ENCODE results near the gene KPNA1. TPM values are rescaled to one million over a fixed set of nuclear protein-coding genes. Genes with fewer than 3 reads are reported as not detected.

Gene KPNA1
- total and polyA plus RNA-seq, 2 of the 13 experiments (the other 11 are each of a cell fraction or from before 2014, with no cell fraction given) = 15.4 to 30.0 TPM

DNA sequence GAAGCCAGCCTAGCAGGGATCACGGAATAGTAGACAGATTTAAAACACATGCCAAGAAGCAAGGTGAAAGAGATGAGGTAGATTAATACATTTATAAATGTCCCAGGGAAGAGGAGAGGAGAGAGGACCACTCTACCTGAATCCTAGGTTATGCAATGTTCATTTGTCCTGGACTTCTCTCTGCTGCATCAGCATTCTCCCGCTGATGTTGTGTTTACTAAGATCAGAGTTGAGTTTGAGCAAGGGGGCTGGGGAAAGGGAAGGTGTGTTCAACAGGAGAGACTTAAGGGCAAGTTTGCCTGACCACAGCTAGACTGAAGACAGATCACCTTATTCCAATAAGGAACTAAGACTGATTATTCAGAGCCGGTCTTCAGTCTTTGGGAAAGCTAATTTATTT is 1.1 kb upstream of the KPNA1 start (continued):
- TF ChIP-seq NFYB (CRISPR knock-in tag; IDR thresholded peaks at IDR 0.05) (no peak), FOXK1 (CRISPR knock-in tag; IDR thresholded peaks at IDR 0.05; ENCODE audit: borderline replicate concordance, low read depth) (peak; percentile 60; the same call in 1 of the 2 replicates), MIXL1 (CRISPR knock-in tag; IDR thresholded peaks at IDR 0.05) (0 out of 2 replicates have a peak, but pooled peaks have one; percentile 24), RXRA (CRISPR knock-in tag; IDR thresholded peaks at IDR 0.05) (no peak), SOX6 (IDR thresholded peaks at IDR 0.05) (no peak), SOX6 (CRISPR knock-in tag; IDR thresholded peaks at IDR 0.05) (peak; percentile 57), ZNF556 (CRISPR knock-in tag; IDR thresholded peaks at IDR 0.05; ENCODE audit: borderline replicate concordance) (no peak), ZNF75D (CRISPR knock-in tag; IDR thresholded peaks at IDR 0.05; ENCODE audit: borderline replicate concordance) (no peak), IRF2 (CRISPR knock-in tag; IDR thresholded peaks at IDR 0.05) (no peak), ZSCAN31 (CRISPR knock-in tag; IDR thresholded peaks at IDR 0.05; ENCODE audit: low read depth) (no peak), ONECUT2 (CRISPR knock-in tag; IDR thresholded peaks at IDR 0.05) (no peak), MAFK (conservative IDR thresholded peaks at IDR 0.05 in 1 of 2, IDR thresholded peaks at IDR 0.05 in 1 of 2; ENCODE audit: low read length in 2 of 2) (peak; percentile 90 to 94), TAF1 (CRISPR knock-in tag; IDR thresholded peaks at IDR 0.05) (no peak), MAFF (IDR thresholded peaks at IDR 0.05; ENCODE audit: low read depth, low read length) (peak; percentile 93), CENPX (CRISPR knock-in tag; IDR thresholded peaks at IDR 0.05) (no peak), CBFB (CRISPR knock-in tag; IDR thresholded peaks at IDR 0.05) (no peak)
- TF ChIP-seq, protein P1, sequence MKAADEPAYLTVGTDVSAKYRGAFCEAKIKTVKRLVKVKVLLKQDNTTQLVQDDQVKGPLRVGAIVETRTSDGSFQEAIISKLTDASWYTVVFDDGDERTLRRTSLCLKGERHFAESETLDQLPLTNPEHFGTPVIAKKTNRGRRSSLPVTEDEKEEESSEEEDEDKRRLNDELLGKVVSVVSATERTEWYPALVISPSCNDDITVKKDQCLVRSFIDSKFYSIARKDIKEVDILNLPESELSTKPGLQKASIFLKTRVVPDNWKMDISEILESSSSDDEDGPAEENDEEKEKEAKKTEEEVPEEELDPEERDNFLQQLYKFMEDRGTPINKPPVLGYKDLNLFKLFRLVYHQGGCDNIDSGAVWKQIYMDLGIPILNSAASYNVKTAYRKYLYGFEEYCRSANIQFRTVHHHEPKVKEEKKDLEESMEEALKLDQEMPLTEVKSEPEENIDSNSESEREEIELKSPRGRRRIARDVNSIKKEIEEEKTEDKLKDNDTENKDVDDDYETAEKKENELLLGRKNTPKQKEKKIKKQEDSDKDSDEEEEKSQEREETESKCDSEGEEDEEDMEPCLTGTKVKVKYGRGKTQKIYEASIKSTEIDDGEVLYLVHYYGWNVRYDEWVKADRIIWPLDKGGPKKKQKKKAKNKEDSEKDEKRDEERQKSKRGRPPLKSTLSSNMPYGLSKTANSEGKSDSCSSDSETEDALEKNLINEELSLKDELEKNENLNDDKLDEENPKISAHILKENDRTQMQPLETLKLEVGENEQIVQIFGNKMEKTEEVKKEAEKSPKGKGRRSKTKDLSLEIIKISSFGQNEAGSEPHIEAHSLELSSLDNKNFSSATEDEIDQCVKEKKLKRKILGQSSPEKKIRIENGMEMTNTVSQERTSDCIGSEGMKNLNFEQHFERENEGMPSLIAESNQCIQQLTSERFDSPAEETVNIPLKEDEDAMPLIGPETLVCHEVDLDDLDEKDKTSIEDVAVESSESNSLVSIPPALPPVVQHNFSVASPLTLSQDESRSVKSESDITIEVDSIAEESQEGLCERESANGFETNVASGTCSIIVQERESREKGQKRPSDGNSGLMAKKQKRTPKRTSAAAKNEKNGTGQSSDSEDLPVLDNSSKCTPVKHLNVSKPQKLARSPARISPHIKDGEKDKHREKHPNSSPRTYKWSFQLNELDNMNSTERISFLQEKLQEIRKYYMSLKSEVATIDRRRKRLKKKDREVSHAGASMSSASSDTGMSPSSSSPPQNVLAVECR (CRISPR knock-in tag; IDR thresholded peaks at IDR 0.05; ENCODE audit: borderline replicate concordance) = no peak
- TF ChIP-seq, protein P2, sequence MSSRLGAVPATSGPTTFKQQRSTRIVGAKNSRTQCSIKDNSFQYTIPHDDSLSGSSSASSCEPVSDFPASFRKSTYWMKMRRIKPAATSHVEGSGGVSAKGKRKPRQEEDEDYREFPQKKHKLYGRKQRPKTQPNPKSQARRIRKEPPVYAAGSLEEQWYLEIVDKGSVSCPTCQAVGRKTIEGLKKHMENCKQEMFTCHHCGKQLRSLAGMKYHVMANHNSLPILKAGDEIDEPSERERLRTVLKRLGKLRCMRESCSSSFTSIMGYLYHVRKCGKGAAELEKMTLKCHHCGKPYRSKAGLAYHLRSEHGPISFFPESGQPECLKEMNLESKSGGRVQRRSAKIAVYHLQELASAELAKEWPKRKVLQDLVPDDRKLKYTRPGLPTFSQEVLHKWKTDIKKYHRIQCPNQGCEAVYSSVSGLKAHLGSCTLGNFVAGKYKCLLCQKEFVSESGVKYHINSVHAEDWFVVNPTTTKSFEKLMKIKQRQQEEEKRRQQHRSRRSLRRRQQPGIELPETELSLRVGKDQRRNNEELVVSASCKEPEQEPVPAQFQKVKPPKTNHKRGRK (CRISPR knock-in tag; IDR thresholded peaks at IDR 0.05) = no peak
- TF ChIP-seq, protein P3, sequence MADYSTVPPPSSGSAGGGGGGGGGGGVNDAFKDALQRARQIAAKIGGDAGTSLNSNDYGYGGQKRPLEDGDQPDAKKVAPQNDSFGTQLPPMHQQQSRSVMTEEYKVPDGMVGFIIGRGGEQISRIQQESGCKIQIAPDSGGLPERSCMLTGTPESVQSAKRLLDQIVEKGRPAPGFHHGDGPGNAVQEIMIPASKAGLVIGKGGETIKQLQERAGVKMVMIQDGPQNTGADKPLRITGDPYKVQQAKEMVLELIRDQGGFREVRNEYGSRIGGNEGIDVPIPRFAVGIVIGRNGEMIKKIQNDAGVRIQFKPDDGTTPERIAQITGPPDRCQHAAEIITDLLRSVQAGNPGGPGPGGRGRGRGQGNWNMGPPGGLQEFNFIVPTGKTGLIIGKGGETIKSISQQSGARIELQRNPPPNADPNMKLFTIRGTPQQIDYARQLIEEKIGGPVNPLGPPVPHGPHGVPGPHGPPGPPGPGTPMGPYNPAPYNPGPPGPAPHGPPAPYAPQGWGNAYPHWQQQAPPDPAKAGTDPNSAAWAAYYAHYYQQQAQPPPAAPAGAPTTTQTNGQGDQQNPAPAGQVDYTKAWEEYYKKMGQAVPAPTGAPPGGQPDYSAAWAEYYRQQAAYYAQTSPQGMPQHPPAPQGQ (CRISPR knock-in tag; IDR thresholded peaks at IDR 0.05; ENCODE audit: borderline replicate concordance) = no peak
- TF ChIP-seq, protein P4, sequence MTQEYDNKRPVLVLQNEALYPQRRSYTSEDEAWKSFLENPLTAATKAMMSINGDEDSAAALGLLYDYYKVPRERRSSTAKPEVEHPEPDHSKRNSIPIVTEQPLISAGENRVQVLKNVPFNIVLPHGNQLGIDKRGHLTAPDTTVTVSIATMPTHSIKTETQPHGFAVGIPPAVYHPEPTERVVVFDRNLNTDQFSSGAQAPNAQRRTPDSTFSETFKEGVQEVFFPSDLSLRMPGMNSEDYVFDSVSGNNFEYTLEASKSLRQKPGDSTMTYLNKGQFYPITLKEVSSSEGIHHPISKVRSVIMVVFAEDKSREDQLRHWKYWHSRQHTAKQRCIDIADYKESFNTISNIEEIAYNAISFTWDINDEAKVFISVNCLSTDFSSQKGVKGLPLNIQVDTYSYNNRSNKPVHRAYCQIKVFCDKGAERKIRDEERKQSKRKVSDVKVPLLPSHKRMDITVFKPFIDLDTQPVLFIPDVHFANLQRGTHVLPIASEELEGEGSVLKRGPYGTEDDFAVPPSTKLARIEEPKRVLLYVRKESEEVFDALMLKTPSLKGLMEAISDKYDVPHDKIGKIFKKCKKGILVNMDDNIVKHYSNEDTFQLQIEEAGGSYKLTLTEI (CRISPR knock-in tag; conservative IDR thresholded peaks at IDR 0.05) = no peak
- TF ChIP-seq, protein P5, sequence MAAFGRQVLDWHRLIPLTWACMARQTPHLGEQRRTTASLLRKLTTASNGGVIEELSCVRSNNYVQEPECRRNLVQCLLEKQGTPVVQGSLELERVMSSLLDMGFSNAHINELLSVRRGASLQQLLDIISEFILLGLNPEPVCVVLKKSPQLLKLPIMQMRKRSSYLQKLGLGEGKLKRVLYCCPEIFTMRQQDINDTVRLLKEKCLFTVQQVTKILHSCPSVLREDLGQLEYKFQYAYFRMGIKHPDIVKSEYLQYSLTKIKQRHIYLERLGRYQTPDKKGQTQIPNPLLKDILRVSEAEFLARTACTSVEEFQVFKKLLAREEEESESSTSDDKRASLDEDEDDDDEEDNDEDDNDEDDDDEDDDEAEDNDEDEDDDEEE (CRISPR knock-in tag; IDR thresholded peaks at IDR 0.05) = no peak

All from HepG2 (cell line).